Peyer's patch (tissue), 4 donors: ENCODE data around the gene DHCR24.

ENCODE experiments used
- CTCF ChIP-seq, 6 experiments: fragments of 450-650 bp in 4 of 6; fragments of 200-600 bp in 2 of 6; sonication (generic) in 1 of 6; IDR thresholded peaks; one replicate each; pipeline ENCODE4 v1.5.1; 2017 to 2019; ENCODE audit warnings: antibody characterized with exemption in 6 of 6, mild to moderate bottlenecking in 3 of 6, moderate library complexity in 1 of 6
- POLR2A ChIP-seq, 2 donors: fragments of 450-650 bp; IDR thresholded peaks; one replicate each; pipeline ENCODE4 v1.5.1; 2017; ENCODE audit warnings: antibody characterized with exemption in 2 of 2, mild to moderate bottlenecking in 2 of 2, moderate library complexity in 2 of 2

- no peak for TF ChIP-seq POLR2A (IDR thresholded peaks at IDR 0.05)
- TF ChIP-seq CTCF (IDR thresholded peaks at IDR 0.05) = no peak
Observed at GRCh38 chr1:54872036-54872331, 15.0 kb downstream of the DHCR24 start.
